ENCODE measurements around the gene COG8. TPM values are rescaled to one million over a fixed set of nuclear protein-coding genes. Genes with fewer than 3 reads are reported as not detected.

Gene COG8
- total and polyA plus RNA-seq, 2 donors (not counting 3 experiments of a cell fraction or from before 2014, with no cell fraction given), result 29.0 to 31.6 TPM

- Histone ChIP-seq H3K9me1 (replicated peaks; ENCODE audit: control insufficient read depth, extremely low read depth, insufficient read depth, low read length) (no peaks in the 10 kb centered on the region), H3K27me3 (ENCODE audit: control insufficient read depth in 2 of 2, insufficient read depth in 2 of 2, low read length in 2 of 2) (no peaks in the 10 kb centered on the region), H3K27ac (ENCODE audit: insufficient read depth, low read depth, low read length) (peak overlapping the region; percentile 66), H2AFZ (ENCODE audit: low read depth, low read length) (no peak overlapping the region), H3K4me2 (ENCODE audit: insufficient read depth, low read length) (peak overlapping the region; percentile 54), H3K9me3 (replicated peaks; ENCODE audit: control insufficient read depth, insufficient read depth, low read length) (no peaks in the 10 kb centered on the region), H3K9ac (replicated peaks; ENCODE audit: extremely low read depth, insufficient read depth, low read length) (no peak overlapping the region), H3K79me2 (ENCODE audit: control insufficient read depth, insufficient read depth, low read length) (peaks cover 2% of the 10 kb centered on the region), H3K36me3 (ENCODE audit: control insufficient read depth in 2 of 2, extremely low read depth in 1 of 2, insufficient read depth in 2 of 2, low read length in 2 of 2) (peaks cover 20 to 21% of the 10 kb centered on the region in 2 experiments), H3K4me1 (ENCODE audit: control insufficient read depth, extremely low read depth, insufficient read depth, low read length) (peaks cover 10% of the 10 kb centered on the region), H4K20me1 (replicated peaks; ENCODE audit: control insufficient read depth, extremely low read depth, insufficient read depth, low read length) (no peaks in the 10 kb centered on the region), H3K4me3 (replicated peaks in 1 of 3; ENCODE audit: insufficient read depth in 1 of 3, low read depth in 1 of 3, low read length in 3 of 3) (no peak overlapping the region)
- TF ChIP-seq POLR2AphosphoS5 (IDR thresholded peaks at IDR 0.05; ENCODE audit: insufficient read depth, low read depth, low read length) (no peak), POLR2A (IDR thresholded peaks at IDR 0.05; ENCODE audit: low read depth, low read length) (no peak), GATA2 (IDR thresholded peaks at IDR 0.05; ENCODE audit: insufficient read depth, insufficient read length, low read depth, low read length) (peak; percentile 89), FOS (IDR thresholded peaks at IDR 0.05; ENCODE audit: borderline replicate concordance, insufficient read depth, low read length) (peak; percentile 34), JUN (IDR thresholded peaks at IDR 0.05; ENCODE audit: borderline replicate concordance, insufficient read depth, insufficient read length, low read depth) (no peak), MYC (IDR thresholded peaks at IDR 0.05; ENCODE audit: low read depth, low read length) (no peak), CTCF (IDR thresholded peaks at IDR 0.05; ENCODE audit: extremely low read depth in 1 of 2, insufficient read depth in 1 of 2, low read depth in 1 of 2, low read length in 2 of 2) (no peak)
- TF ChIP-seq, protein P1, sequence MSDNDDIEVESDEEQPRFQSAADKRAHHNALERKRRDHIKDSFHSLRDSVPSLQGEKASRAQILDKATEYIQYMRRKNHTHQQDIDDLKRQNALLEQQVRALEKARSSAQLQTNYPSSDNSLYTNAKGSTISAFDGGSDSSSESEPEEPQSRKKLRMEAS (IDR thresholded peaks at IDR 0.05; ENCODE audit: insufficient read depth, insufficient read length), result no peak
- BruUV-seq (replicated peaks), result no TSS peak
- POLR2A ChIA-PET, result interaction anchor here (0.6 kb wide), 1 partner anchor 12 kb away, joined by 4 read pairs; no protein-coding TSS in a partner anchor
- CTCF ChIA-PET, result no interaction called here
- intact Hi-C loops (cut with micrococcal nuclease), result no loop called here
- dilution Hi-C loops (cut with MboI; ENCODE audit: extremely low pct_ligation_motif_present, low sequenced_read_pairs), result no loop called here
- DNase-seq (ENCODE audit: low read depth, low spot score), result peak; percentile 68
- peak; percentile 88 for FAIRE-seq
Measured at GRCh38 chr16:69367980-69368379, 28.6 kb upstream of the COG8 start.

Measured in endothelial cell of umbilical vein (primary cell).